Right ventricle myocardium inferior (tissue), 1 donor: Measurements from ENCODE around the gene DDX10. TPM values are rescaled to one million over a fixed set of nuclear protein-coding genes. Genes with fewer than 3 reads are reported as not detected.

ENCODE experiments used
- ATAC-seq: fragments of 200-7000 bp; cut with Tn5 transposase; one replicate; pipeline ENCODE4 v1.9.1; 2020; ENCODE audit warnings: mild to moderate bottlenecking, moderate library complexity
- DNase-seq: peaks from one replicate; pipeline ENCODE4 v3.0.0; 2021; ENCODE audit errors: missing footprints
- intact Hi-C: fragments of 100-400 bp; cut with DNase I; formaldehyde crosslinking; loops from one replicate; pipeline ENCODE4 v1.11.0; 2022
- total RNA-seq: library from RNA; stranded (reverse); fragmentation: NEBNext Ultra II Directional; extraction: Animal tissue kit (Norgen Biotek cat#: 25700); gene quantifications from one replicate; pipeline ENCODE4 v1.2.1, GENCODE V29; 2021
- donor health status: DM: no; HTN: yes; CAD: no; lungs with severe emphysema.

Gene DDX10
- total RNA-seq, 1 donor from 2014 or later, result 12.2 TPM

- ATAC-seq (peak; percentile 37), DNase-seq (no peak)
- intact Hi-C loops, result loop anchor here (2.0 to 5.0 kb wide), 3 partner anchors 106 to 334 kb away; no protein-coding TSS in a partner anchor
These were observed 302.1 kb downstream of the DDX10 start for GRCh38 chr11:108966978-108967377.

DNA sequence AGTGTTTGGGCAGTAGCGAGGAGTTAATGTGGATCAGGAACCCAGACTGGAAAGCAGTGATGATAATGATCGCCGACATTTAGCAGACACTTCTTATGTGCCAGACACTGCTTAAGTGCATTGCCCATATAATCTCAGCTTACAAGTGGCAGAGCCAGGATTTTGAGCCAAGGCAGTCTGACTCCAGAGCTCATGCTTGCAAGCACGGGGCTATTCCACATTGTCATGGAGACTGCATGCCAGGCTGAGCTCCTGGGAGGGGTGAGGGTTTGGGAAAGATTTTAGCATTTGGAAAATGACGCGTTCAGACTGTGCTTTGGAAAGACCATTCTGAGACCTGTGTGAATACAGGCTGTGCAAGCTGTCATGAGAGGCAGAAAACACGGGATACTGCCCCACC, 302.7 kb downstream of the DDX10 start:
- intact Hi-C loops, result loop anchor here (2.0 to 5.0 kb wide), 3 partner anchors 105 to 333 kb away; no protein-coding TSS in a partner anchor
- DNase-seq (no peak), ATAC-seq (peak; percentile 93)

- no peak for DNase-seq
- ATAC-seq, result no peak
- intact Hi-C loops, result loop anchor here (5.0 kb wide), 1 partner anchor 152 kb away; no protein-coding TSS in a partner anchor
These were observed 305.5 kb downstream of the DDX10 start for GRCh38 chr11:108970221-108970991.

GRCh38 chr11:108973402-108974162, 308.7 kb downstream of the DDX10 start:
- DNase-seq (no peak), ATAC-seq (no peak)
- intact Hi-C loops, result loop anchor here (2.0 to 5.0 kb wide), 3 partner anchors 97 to 327 kb away; no protein-coding TSS in a partner anchor

- intact Hi-C loops, result loop anchor here (2.0 kb wide), 2 partner anchors 96 to 326 kb away; no protein-coding TSS in a partner anchor
- no peak for ATAC-seq
- DNase-seq, result no peak
These were observed 310.2 kb downstream of the DDX10 start for GRCh38 chr11:108975026-108975425.

GRCh38 chr11:108975641-108976071, 310.8 kb downstream of the DDX10 start:
- peak; percentile 96 for ATAC-seq
- intact Hi-C loops, result loop anchor here (2.0 kb wide), 2 partner anchors 95 to 325 kb away; no protein-coding TSS in a partner anchor
- DNase-seq, result no peak

DNA sequence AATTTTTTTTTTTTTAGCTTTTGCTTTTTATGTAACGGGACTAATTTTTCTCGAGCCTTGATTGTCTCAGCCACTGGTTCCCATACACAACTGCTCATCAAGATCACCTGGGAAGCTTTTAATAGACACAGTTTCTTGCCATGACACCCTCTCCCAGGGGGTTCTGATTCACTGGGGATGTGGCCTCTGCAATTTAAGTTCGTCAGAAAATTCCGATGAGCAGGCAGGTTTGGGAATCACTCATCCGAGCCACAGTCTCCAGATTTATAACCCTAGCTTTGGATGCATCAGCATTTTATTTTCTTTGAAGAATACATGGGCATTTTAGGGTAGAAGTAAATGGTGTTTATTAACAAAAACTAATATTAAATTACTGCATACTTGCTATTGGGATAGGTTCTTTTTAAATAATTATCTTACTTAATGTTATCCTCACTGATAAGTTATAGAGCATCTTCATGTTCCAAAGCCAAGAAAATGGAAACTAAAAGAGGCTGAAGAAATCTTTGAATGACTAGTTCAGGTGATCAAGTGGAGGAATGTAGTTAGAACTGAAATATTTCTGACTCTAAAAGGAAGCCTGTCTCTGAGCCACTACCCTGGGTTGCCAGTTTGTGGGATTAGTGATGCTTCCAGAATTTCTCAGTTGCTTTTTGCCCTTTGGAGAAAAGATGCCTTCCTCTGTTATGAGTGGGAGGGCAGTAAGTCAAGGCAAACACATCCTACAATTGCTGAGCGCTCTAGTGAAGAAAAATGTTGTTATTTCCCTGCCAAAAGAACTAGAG, 319.0 kb downstream of the DDX10 start:
- DNase-seq (no peak), ATAC-seq (no peak)
- intact Hi-C loops, result no loop called here

DNA sequence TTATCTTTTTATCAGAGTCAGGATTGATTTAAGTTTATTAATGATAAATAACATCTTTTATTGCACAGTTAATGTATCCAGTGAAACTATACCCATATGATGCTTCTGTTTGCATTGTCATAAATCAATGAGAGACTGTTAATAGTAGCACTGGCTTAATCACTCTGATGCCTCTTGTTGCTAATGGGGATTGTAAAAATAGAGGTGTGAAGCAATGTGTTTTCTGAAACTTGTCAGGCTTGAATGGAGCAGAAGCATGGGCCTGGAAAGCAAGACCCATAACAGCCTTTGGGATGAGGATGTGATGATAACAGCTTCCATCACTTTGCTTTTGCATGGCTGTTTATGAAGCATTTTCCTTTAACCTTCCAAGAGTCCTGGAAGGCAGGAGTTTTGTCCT, 319.7 kb downstream of the DDX10 start:
- intact Hi-C loops, result no loop called here
- DNase-seq (no peak), ATAC-seq (no peak)

- no peak for DNase-seq
- intact Hi-C loops, result no loop called here
- peak; percentile 26 for ATAC-seq
These were observed 320.5 kb downstream of the DDX10 start for GRCh38 chr11:108985236-108985944.

GRCh38 chr11:108985945-108986279, 321.0 kb downstream of the DDX10 start:
- intact Hi-C loops, result no loop called here
- DNase-seq (no peak), ATAC-seq (peak; percentile 26)

Other genes starting within 250 kb of the DDX10 start
- 0.43 TPM for gene C11orf65, start 197.5 kb upstream of the DDX10 start, total RNA-seq
- gene POGLUT3, start 166.7 kb upstream of the DDX10 start, total RNA-seq, result 13.0 TPM
- gene EXPH5, start 71.3 kb upstream of the DDX10 start, total RNA-seq, result 2.2 TPM